ENCODE measurements around the gene ARHGAP15.

Gene ARHGAP15

DNA sequence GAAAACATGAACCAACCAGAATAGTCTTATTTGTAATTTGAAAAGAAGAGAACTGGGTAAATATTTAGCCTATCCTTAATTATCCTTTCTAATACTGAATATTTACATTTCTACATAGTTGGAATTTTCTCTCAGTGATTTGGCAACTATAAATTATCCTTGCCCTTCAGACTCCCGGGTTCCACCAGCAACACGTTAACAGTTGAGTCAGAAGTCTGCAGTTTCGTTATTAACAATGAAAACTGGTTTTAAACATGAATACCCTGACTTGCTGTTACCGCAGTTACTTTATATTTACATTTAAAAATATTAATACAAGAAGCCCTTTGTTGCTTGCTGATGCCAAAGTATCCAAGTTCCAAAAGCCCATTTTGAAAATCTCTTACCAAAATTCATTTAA lies 673.0 kb downstream of the ARHGAP15 start:
- TF ChIP-seq, protein P1, sequence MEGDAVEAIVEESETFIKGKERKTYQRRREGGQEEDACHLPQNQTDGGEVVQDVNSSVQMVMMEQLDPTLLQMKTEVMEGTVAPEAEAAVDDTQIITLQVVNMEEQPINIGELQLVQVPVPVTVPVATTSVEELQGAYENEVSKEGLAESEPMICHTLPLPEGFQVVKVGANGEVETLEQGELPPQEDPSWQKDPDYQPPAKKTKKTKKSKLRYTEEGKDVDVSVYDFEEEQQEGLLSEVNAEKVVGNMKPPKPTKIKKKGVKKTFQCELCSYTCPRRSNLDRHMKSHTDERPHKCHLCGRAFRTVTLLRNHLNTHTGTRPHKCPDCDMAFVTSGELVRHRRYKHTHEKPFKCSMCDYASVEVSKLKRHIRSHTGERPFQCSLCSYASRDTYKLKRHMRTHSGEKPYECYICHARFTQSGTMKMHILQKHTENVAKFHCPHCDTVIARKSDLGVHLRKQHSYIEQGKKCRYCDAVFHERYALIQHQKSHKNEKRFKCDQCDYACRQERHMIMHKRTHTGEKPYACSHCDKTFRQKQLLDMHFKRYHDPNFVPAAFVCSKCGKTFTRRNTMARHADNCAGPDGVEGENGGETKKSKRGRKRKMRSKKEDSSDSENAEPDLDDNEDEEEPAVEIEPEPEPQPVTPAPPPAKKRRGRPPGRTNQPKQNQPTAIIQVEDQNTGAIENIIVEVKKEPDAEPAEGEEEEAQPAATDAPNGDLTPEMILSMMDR (IDR thresholded peaks at IDR 0.05): no peak
- DNase-seq (ENCODE audit: low spot score): no peak
- no peak overlapping the region for H3K4me3 ChIP-seq
- H3K27ac ChIP-seq: no peak overlapping the region

DNA sequence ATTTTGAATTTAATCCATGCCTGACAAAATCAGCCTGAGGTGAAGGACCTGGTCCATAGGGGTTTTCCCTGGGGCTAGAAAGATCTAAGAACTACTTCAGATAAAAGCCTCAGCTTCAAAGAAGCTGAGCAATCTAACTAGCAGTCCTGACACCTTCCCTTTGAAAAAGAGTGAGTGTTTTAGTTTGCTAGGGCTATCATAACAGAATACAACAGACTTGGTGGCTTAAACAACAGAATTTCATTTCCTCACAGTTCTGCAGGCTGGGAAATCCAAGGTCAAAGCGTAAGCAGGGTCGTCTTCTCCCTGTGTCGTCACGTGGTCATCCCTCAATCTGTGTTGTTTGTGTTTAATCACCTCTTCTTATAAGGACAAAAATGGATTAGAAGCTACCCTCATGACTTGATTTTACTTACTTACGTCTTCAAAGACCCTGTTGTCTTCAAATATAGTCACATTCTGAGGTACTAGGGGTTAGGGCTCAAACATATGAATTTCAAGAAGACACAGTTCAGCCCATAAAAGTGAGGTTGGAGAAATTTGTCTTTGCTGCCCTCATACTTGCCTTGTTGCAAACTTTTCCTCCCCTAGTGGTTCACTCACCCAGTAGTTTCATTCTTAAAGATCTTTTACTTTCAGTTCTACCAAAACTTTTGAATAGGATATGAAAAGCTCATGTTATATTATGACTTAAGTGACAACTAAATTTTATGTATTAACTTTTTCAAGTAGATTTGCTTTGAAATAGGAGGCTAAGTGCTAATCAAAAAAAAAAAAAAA lies 673.8 kb downstream of the ARHGAP15 start:
- no peak for DNase-seq (ENCODE audit: low spot score)
- TF ChIP-seq, protein P1 (IDR thresholded peaks at IDR 0.05): no peak
- H3K27ac ChIP-seq: no peak overlapping the region
- no peak overlapping the region for H3K4me3 ChIP-seq

DNA sequence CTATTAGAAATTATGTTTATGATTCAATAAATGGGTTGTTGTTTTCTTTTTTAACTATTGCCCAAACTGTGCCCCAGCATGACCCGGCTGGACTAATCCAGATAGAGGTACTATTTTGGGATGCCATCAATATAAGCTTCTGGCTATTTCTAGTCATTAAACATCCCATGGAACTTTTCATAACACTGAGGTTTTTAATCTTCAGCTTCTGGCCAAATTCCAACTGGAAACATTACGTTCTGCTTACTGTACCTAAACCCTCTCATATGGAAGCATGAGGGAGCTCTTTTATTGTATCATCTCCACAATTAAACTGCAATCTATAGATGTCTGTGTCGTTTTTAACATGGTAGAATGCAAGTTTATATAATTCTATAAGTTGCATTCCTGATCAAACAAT lies 674.7 kb downstream of the ARHGAP15 start:
- TF ChIP-seq, protein P1 (IDR thresholded peaks at IDR 0.05): no peak
- Histone ChIP-seq H3K27ac (no peak overlapping the region), H3K4me3 (no peak overlapping the region)
- no peak for DNase-seq (ENCODE audit: low spot score)

DNA sequence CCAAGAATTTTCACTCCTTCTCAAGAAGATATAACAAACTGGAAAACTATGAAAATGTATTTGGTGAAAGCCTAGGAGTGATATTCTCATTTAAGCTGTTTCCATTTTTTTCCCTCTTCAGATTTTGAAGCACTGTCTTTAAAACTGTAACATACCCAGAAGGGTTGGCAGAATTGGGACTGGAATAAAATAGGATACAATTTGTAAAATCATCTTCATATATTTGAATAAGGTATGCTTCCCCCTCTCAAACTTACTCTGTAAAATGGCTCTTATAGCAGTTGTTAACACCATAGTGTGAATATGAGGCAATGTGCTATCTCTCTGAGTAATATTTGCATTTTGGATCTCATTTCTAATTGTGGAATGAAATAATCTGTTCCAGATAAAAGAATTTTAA lies 676.4 kb downstream of the ARHGAP15 start:
- TF ChIP-seq, protein P1 (IDR thresholded peaks at IDR 0.05): no peak
- no peak for DNase-seq (ENCODE audit: low spot score)
- Histone ChIP-seq H3K27ac (no peak overlapping the region), H3K4me3 (no peak overlapping the region)

DNA sequence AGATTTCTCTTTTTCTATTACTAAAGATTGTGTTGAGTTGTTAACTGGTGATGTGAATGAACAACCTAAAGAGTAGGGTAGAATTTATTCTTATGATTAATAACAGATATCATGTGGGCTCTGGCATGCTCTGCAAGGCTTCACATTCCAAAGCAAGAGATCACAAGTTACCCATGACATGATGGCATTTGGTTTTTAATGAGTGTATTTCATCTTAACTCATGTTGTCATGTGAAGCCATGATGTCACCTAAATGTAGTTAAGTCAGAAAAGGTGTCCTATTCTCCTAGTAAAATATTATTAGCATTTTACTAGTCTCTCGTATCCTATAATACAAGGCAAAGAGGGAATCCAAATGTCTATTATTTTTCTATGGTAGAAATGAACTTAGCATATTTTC lies 678.0 kb downstream of the ARHGAP15 start:
- DNase-seq (ENCODE audit: low spot score): no peak
- Histone ChIP-seq H3K27ac (no peak overlapping the region), H3K4me3 (no peak overlapping the region)
- TF ChIP-seq, protein P1 (IDR thresholded peaks at IDR 0.05): no peak

DNA sequence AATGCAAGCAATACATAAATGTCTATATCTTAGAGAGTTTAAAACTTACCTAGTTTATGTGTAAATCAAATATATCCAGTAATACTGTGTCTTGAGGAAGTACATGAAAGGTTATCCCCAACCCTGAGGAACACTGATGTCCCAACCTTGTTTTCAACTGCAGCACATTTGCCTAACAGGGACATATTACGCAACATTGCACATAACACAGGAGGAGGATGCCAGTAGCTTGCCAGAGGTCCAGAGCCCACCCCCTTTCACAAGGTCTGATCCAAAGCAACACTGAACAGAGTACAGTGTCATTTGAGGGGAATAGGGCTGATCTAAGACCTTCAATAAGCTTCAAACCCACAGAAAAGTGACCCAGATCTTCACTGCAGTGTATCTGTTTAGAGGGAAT lies 678.5 kb downstream of the ARHGAP15 start:
- no peak overlapping the region for H3K4me3 ChIP-seq
- no peak for DNase-seq (ENCODE audit: low spot score)
- H3K27ac ChIP-seq: no peak overlapping the region
- TF ChIP-seq, protein P1 (IDR thresholded peaks at IDR 0.05): no peak

DNA sequence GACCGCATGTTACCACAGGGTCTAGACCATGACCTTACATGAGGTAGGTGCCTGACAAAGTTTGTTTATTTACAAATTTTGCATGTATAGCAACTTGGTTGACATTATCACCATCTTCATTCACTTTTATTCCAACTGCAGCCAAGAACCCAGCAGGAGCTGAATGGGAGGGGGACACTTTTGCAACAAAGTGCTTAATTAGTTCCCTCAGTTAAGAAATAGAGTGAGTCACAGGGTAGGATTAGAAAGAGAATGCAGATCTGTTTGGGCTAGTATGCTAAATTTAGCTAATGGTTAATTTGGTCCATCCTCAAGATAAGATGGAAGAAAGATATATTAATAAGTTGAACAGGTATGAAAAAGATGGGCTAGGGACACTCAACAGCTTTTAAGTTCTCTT lies 678.9 kb downstream of the ARHGAP15 start:
- Histone ChIP-seq H3K4me3 (no peak overlapping the region), H3K27ac (no peak overlapping the region)

More for the DNA sequence above, 678.9 kb downstream of the ARHGAP15 start:
- DNase-seq (ENCODE audit: low spot score): no peak
- TF ChIP-seq, protein P1 (IDR thresholded peaks at IDR 0.05): no peak

Measured in coronary artery (tissue), 2 donors.